Measurements from ENCODE around the gene CRAMP1. TPM values are rescaled to one million over a fixed set of nuclear protein-coding genes. Genes with fewer than 3 reads are reported as not detected.

CRAMP1 gene
- total and polyA plus RNA-seq, 2 of the 8 experiments (the other 6 are each of a cell fraction or from before 2014, with no cell fraction given): 19.2 to 23.2 TPM

DNA sequence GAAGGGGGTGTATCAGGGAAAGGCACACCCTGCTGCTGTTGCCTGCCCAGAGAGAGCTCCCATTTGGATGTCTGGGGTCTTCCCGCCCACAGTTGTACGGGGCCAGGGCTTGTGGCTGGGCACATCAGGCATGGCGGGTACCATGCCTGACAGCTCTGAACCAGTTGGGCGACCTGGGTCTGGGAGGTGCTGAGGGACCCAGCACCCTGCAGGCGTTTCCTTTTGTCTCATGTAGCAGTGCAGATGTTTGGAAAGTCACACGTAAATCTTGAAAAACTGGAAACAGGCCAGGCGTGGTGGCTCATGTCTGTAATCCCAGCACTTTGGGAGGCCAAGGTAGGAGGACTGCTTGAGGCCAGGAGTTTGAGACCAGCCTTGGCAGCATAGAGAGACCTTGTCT lies 57.5 kb downstream of the CRAMP1 start:
- Histone ChIP-seq H2AFZ (ENCODE audit: low read length) (no peak overlapping the region), H2BK5ac (ENCODE audit: low read depth, low read length) (no peak overlapping the region), H3K4me1 (replicated peaks in 1 of 4; ENCODE audit: control insufficient read depth in 3 of 4, insufficient read depth in 4 of 4, low read length in 3 of 4) (no peaks in the 10 kb centered on the region), H3K14ac (ENCODE audit: insufficient read length) (no peak overlapping the region), H3K4me2 (ENCODE audit: insufficient read depth in 1 of 2, low read depth in 2 of 2, low read length in 2 of 2) (no peak overlapping the region), H4K20me1 (replicated peaks in 1 of 2; ENCODE audit: control insufficient read depth in 1 of 2, insufficient read depth in 2 of 2, low read length in 2 of 2) (peaks cover 5 to 8% of the 10 kb centered on the region in 2 experiments), H4K5ac (ENCODE audit: insufficient read length, low read depth, low read length) (no peak overlapping the region), H3K4me3 (ENCODE audit: extremely low read depth in 1 of 4, insufficient read depth in 2 of 4, low read depth in 3 of 4, low read length in 4 of 4) (no peak overlapping the region), H2BK12ac (ENCODE audit: low read depth, low read length) (no peak overlapping the region), H3K27me3 (replicated peaks in 1 of 4; ENCODE audit: control insufficient read depth in 3 of 4, extremely low read depth in 1 of 4, insufficient read depth in 3 of 4, low read length in 3 of 4) (no peaks in the 10 kb centered on the region; a peak in 1 of 7 replicates), H2BK15ac (ENCODE audit: low read length) (no peak overlapping the region), H3K4ac (replicated peaks; ENCODE audit: insufficient read length, low read depth, low read length) (no peak overlapping the region), H4K91ac (replicated peaks; ENCODE audit: insufficient read length, low read length) (no peak overlapping the region), H3K23ac (ENCODE audit: insufficient read length) (no peak overlapping the region), H2BK20ac (ENCODE audit: low read length) (no peak overlapping the region), H4K8ac (ENCODE audit: extremely low read depth, insufficient read depth, low read length) (no peak overlapping the region), H3K18ac (ENCODE audit: extremely low read depth, low read length) (no peak overlapping the region), H3K9ac (replicated peaks in 1 of 4; ENCODE audit: extremely low read depth in 1 of 4, low read depth in 3 of 4, low read length in 3 of 4) (no peak overlapping the region), H2BK120ac (replicated peaks; ENCODE audit: low read depth, low read length) (no peak overlapping the region), H2AK5ac (ENCODE audit: low read depth, low read length) (no peak overlapping the region), H3K23me2 (ENCODE audit: low read depth, low read length) (no peaks in the 10 kb centered on the region), H3K56ac (replicated peaks; ENCODE audit: insufficient read length, low read depth, low read length) (no peak overlapping the region), H3K36me3 (ENCODE audit: control insufficient read depth in 2 of 4, insufficient read depth in 4 of 4, low read length in 3 of 4) (peaks cover 28 to 83% (median 63%) of the 10 kb centered on the region in 4 experiments), H3K9me3 (ENCODE audit: insufficient read depth in 2 of 2, low read depth in 1 of 2, low read length in 1 of 2) (no peaks in the 10 kb centered on the region), H3K79me1 (ENCODE audit: low read depth, low read length) (no peaks in the 10 kb centered on the region; the same call in 1 of the 2 replicates), H3K27ac (ENCODE audit: low read depth, low read length) (no peak overlapping the region), H3K79me2 (ENCODE audit: control insufficient read depth in 1 of 2, insufficient read depth in 2 of 2, low read length in 2 of 2) (no peaks in the 10 kb centered on the region)
- no peak for TF ChIP-seq KDM5A (IDR thresholded peaks at IDR 0.05; ENCODE audit: low read length)
- no peak for DNase-seq (ENCODE audit: low read depth in 1 of 2, low spot score in 2 of 2)
- FAIRE-seq: no peak
- POLR2A ChIA-PET (ENCODE audit: partially characterized antibody): interaction anchor here (1.4 kb wide), 1 partner anchor 11 kb away, joined by 4 read pairs; no protein-coding TSS in a partner anchor
- 88% methylated on average over 7 of the region's 7 CpGs; no CpG with 5 or more reads in 1 of the 2 experiments for WGBS, 2 experiments (ENCODE audit: extremely low coverage in 1 of 2, insufficient coverage in 1 of 2, insufficient read length in 1 of 2, insufficient replicate concordance in 2 of 2, low coverage in 1 of 2, low lambda C conversion rate in 2 of 2, missing lambda C conversion rate in 1 of 2)
- CTCF ChIA-PET (ENCODE audit: partially characterized antibody): interaction anchor here (1.9 kb wide), 1 partner anchor 54 kb away, joined by 7 read pairs; no protein-coding TSS in a partner anchor
